ENCODE data around the gene RNF26. TPM values are rescaled to one million over a fixed set of nuclear protein-coding genes. Genes with fewer than 3 reads are reported as not detected.

The RNF26 gene
- total RNA-seq, 1 experiment from 2014 or later: 19.2 TPM

DNA sequence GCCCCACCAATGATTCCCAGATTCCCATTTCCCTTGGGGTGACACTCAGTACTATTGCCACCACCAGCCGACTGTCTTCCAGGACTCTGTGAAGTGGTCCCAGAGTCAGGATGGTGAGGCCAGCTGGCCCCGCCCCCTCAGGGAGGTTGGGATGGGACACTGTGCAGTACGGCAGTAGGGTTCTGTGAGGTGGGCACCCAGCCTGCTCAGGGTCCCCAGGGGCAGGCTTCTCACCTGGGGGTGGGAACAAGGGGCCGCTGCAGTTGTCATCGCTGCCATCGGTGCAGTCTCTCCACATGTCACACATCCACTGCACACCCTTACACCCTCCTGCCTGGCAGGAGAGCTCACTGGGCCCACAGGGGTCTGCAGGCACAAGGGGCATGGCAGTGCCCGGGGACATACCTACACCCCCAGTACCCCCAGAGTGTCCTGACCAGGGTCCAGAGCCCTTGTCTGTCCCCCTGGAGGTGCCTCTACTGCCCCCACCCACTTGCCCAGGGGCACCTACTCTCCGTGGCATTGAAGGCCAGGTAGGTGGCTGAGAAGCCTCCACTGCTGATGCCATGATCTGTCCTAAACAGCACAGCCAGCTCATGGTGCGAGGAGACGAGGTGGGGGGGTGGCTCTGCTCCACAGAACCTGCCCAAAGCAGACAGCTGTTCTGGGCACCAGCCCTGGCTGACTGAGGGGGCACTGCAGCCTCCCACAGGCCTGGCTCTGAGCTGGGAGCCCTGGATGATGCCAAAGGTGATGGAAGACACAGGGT lies 8.2 kb downstream of the RNF26 start:
- Mint-ChIP-seq H3K4me1 (ENCODE audit: insufficient read depth, unreplicated experiment) (peaks cover 14% of the 10 kb centered on the region), H3K27ac (ENCODE audit: low read depth, unreplicated experiment) (no peak overlapping the region), H3K4me3 (ENCODE audit: unreplicated experiment) (no peak overlapping the region), H3K9me3 (ENCODE audit: unreplicated experiment) (no peaks in the 10 kb centered on the region), H3K27me3 (ENCODE audit: insufficient read depth, unreplicated experiment) (peaks cover 31% of the 10 kb centered on the region), H3K36me3 (ENCODE audit: insufficient read depth, unreplicated experiment) (no peaks in the 10 kb centered on the region)
- ChIA-PET POLR2A (no interaction called here), CTCF (interaction anchor here (0.6 to 5.8 kb wide), 6 partner anchors 8 to 101 kb away, joined by 3 to 30 read pairs (median 4); no protein-coding TSS in a partner anchor)
- intact Hi-C loops (cut with micrococcal nuclease): no loop called here
- TF ChIP-seq CTCF (IDR thresholded peaks at IDR 0.05; ENCODE audit: unreplicated experiment): no peak
- DNase-seq (ENCODE audit: unreplicated experiment): no peak
- BruUV-seq (replicated peaks): no TSS peak

- BruUV-seq (replicated peaks): no TSS peak
- intact Hi-C loops (cut with micrococcal nuclease): no loop called here
- no peak for DNase-seq (ENCODE audit: unreplicated experiment)
- H3K36me3 Mint-ChIP-seq (ENCODE audit: insufficient read depth, unreplicated experiment): no peaks in the 10 kb centered on the region
- no peaks in the 10 kb centered on the region for H3K9me3 Mint-ChIP-seq (ENCODE audit: unreplicated experiment)
- TF ChIP-seq CTCF (IDR thresholded peaks at IDR 0.05; ENCODE audit: unreplicated experiment): no peak
- ChIA-PET CTCF (interaction anchor here (0.5 to 5.8 kb wide), 6 partner anchors 12 to 198 kb away, joined by 3 to 30 read pairs (median 3); no protein-coding TSS in a partner anchor), POLR2A (no interaction called here)
- peaks cover 35% of the 10 kb centered on the region for H3K27me3 Mint-ChIP-seq (ENCODE audit: insufficient read depth, unreplicated experiment)
- H3K4me1 Mint-ChIP-seq (ENCODE audit: insufficient read depth, unreplicated experiment): peaks cover 4% of the 10 kb centered on the region
- H3K4me3 Mint-ChIP-seq (ENCODE audit: unreplicated experiment): no peak overlapping the region
- no peak overlapping the region for H3K27ac Mint-ChIP-seq (ENCODE audit: low read depth, unreplicated experiment)
These were observed 9.4 kb downstream of the RNF26 start for GRCh38 chr11:119343726-119344125.

GRCh38 chr11:119344291-119345010 lies 10.1 kb downstream of the RNF26 start:
- CTCF ChIA-PET: interaction anchor here (0.5 to 5.8 kb wide), 9 partner anchors 9 to 199 kb away, joined by 3 to 30 read pairs (median 3); partner anchors contain the start of gene RNF26
- no peaks in the 10 kb centered on the region for H3K36me3 Mint-ChIP-seq (ENCODE audit: insufficient read depth, unreplicated experiment)

More at GRCh38 chr11:119344291-119345010, 10.1 kb downstream of the RNF26 start:
- no peak overlapping the region for H3K27ac Mint-ChIP-seq (ENCODE audit: low read depth, unreplicated experiment)
- no peak for TF ChIP-seq CTCF (IDR thresholded peaks at IDR 0.05; ENCODE audit: unreplicated experiment)
- POLR2A ChIA-PET: no interaction called here
- intact Hi-C loops (cut with micrococcal nuclease): no loop called here
- no peak overlapping the region for H3K4me3 Mint-ChIP-seq (ENCODE audit: unreplicated experiment)
- DNase-seq (ENCODE audit: unreplicated experiment): no peak
- no peaks in the 10 kb centered on the region for H3K9me3 Mint-ChIP-seq (ENCODE audit: unreplicated experiment)
- BruUV-seq (replicated peaks): no TSS peak
- H3K27me3 Mint-ChIP-seq (ENCODE audit: insufficient read depth, unreplicated experiment): peaks cover 35% of the 10 kb centered on the region
- H3K4me1 Mint-ChIP-seq (ENCODE audit: insufficient read depth, unreplicated experiment): no peaks in the 10 kb centered on the region

All from MCF 10A (cell line).